ENCODE results near the gene DOCK10. TPM values are rescaled to one million over a fixed set of nuclear protein-coding genes. Genes with fewer than 3 reads are reported as not detected.

DOCK10 gene
- total RNA-seq, 1 experiment from 2014 or later = 28.9 TPM

DNA sequence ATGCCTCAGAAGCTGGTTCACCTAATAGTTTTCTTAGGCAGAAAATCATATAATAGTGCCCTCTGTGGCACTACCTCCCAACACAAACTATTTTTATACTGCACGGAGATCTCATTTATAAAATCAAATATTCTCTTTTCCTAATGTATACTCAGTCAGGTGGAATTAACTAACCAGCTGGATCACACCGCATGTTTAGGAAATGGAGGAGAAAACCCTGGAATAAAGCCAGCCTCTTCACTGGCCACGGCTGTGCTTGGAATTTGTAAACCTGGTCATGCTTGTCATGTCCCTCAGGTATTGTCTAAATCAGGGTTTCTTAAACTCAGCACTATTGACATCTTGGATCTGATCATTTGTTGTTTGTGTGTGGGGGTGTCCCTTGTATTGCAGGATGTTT is 85.6 kb downstream of the DOCK10 start:
- intact Hi-C loops (cut with micrococcal nuclease; ENCODE audit: unreplicated experiment) = no loop called here
- H3K27ac ChIP-seq = no peak overlapping the region
- ChIA-PET CTCF (no interaction called here), POLR2A (ENCODE audit: unreplicated experiment) (interaction anchor here (0.5 to 0.6 kb wide), 2 partner anchors 11 to 53 kb away, joined by 3 read pairs; no protein-coding TSS in a partner anchor)
- TF ChIP-seq EZH2 (IDR thresholded peaks at IDR 0.05; ENCODE audit: low read depth) = no peak
- TF ChIP-seq, protein P1, sequence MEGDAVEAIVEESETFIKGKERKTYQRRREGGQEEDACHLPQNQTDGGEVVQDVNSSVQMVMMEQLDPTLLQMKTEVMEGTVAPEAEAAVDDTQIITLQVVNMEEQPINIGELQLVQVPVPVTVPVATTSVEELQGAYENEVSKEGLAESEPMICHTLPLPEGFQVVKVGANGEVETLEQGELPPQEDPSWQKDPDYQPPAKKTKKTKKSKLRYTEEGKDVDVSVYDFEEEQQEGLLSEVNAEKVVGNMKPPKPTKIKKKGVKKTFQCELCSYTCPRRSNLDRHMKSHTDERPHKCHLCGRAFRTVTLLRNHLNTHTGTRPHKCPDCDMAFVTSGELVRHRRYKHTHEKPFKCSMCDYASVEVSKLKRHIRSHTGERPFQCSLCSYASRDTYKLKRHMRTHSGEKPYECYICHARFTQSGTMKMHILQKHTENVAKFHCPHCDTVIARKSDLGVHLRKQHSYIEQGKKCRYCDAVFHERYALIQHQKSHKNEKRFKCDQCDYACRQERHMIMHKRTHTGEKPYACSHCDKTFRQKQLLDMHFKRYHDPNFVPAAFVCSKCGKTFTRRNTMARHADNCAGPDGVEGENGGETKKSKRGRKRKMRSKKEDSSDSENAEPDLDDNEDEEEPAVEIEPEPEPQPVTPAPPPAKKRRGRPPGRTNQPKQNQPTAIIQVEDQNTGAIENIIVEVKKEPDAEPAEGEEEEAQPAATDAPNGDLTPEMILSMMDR (conservative IDR thresholded peaks at IDR 0.05) = no peak
- no peaks in the 10 kb centered on the region for H3K4me1 ChIP-seq (replicated peaks; ENCODE audit: insufficient read depth)
- no peaks in the 10 kb centered on the region for H3K79me2 ChIP-seq (ENCODE audit: low read depth)
- H4K20me1 ChIP-seq (ENCODE audit: insufficient read depth) = no peaks in the 10 kb centered on the region
- no peaks in the 10 kb centered on the region for H3F3A ChIP-seq (ENCODE audit: insufficient read depth, low read depth)
- no peak overlapping the region for H3K4me2 ChIP-seq
- no peaks in the 10 kb centered on the region for H3K27me3 ChIP-seq (ENCODE audit: insufficient read depth, low read depth)
- H3K4me3 ChIP-seq = no peak overlapping the region
- no peak for DNase-seq
- no peaks in the 10 kb centered on the region for H3K9me2 ChIP-seq (ENCODE audit: insufficient read depth)
- H3K9me3 ChIP-seq (ENCODE audit: insufficient read depth, low read depth) = no peaks in the 10 kb centered on the region
- H3K36me3 ChIP-seq (ENCODE audit: low read depth) = no peaks in the 10 kb centered on the region
- BruUV-seq (replicated peaks) = no TSS peak
- H2AFZ ChIP-seq = no peak overlapping the region

DNA sequence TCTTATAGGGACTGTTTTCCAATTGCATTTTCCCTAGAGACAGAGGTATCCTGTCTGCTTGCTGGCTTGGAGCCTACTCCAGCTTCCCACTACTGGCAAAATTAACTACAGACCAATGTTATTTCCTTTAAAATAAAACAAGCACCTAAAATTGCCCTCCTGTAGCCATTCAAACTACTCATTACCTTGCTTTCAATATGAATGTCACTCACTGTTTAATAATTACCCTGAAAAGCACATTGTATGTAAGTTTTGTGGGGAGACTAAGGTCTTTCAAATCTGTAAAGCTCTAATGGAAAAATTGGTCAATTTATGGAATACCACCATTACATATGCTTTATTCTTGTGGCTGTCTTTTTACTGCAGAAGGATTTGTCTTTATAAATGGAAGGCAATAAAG is 87.3 kb downstream of the DOCK10 start:
- no peaks in the 10 kb centered on the region for H3K79me2 ChIP-seq (ENCODE audit: low read depth)
- H3K36me3 ChIP-seq (ENCODE audit: low read depth) = no peaks in the 10 kb centered on the region
- ChIA-PET CTCF (no interaction called here), POLR2A (ENCODE audit: unreplicated experiment) (no interaction called here)
- no peaks in the 10 kb centered on the region for H3K9me3 ChIP-seq (ENCODE audit: insufficient read depth, low read depth)
- TF ChIP-seq, protein P1 (conservative IDR thresholded peaks at IDR 0.05) = no peak
- no peak for TF ChIP-seq EZH2 (IDR thresholded peaks at IDR 0.05; ENCODE audit: low read depth)
- H3K9me2 ChIP-seq (ENCODE audit: insufficient read depth) = no peaks in the 10 kb centered on the region
- H3K4me2 ChIP-seq = no peak overlapping the region
- H3K4me3 ChIP-seq = no peak overlapping the region
- intact Hi-C loops (cut with micrococcal nuclease; ENCODE audit: unreplicated experiment) = no loop called here
- no TSS peak for BruUV-seq (replicated peaks)
- H3K27me3 ChIP-seq (ENCODE audit: insufficient read depth, low read depth) = no peaks in the 10 kb centered on the region
- no peaks in the 10 kb centered on the region for H3F3A ChIP-seq (ENCODE audit: insufficient read depth, low read depth)
- H3K27ac ChIP-seq = no peak overlapping the region
- H3K4me1 ChIP-seq (replicated peaks; ENCODE audit: insufficient read depth) = no peaks in the 10 kb centered on the region
- no peak overlapping the region for H2AFZ ChIP-seq
- no peaks in the 10 kb centered on the region for H4K20me1 ChIP-seq (ENCODE audit: insufficient read depth)
- DNase-seq = no peak

DNA sequence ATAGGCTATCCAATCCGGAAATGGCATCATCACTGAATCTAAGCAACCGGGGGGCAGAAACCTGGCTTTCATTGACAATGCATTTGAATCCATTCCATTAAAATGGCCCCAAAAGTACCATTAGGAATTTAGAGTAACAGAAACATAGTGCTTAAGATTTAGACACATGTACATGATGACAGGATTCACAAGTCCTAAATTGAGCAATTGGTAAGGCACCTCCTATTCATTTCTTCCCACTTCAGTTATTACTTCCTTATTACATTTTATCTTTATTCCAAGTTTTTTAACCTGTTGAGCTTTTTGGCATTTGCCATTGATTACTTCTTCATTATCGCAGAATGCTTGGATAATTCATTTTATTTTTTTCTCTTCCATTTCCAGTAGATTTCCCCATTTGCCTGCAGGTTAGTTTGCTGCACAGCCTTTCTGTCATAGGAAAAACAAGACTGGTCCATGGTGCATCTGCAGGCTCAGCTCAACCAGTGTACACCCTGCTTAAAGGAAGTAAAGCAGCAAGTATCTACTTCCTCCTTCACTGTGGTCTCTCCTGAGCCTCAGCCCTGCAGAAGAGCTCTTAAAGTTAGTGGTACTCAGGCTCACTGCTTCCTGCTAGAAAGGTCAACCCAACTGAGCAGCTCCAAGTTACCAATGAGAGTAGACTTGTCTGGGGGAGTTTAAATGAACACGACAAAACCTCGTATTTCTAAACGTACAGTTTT is 89.2 kb downstream of the DOCK10 start:
- DNase-seq = no peak
- CTCF ChIA-PET = no interaction called here
- Histone ChIP-seq H3F3A (ENCODE audit: insufficient read depth, low read depth) (no peaks in the 10 kb centered on the region), H3K27ac (no peak overlapping the region), H3K4me1 (replicated peaks; ENCODE audit: insufficient read depth) (no peaks in the 10 kb centered on the region), H3K9me2 (ENCODE audit: insufficient read depth) (no peaks in the 10 kb centered on the region), H3K4me2 (no peak overlapping the region), H2AFZ (no peak overlapping the region), H3K9me3 (ENCODE audit: insufficient read depth, low read depth) (no peaks in the 10 kb centered on the region), H3K4me3 (no peak overlapping the region), H4K20me1 (ENCODE audit: insufficient read depth) (no peaks in the 10 kb centered on the region), H3K36me3 (ENCODE audit: low read depth) (no peaks in the 10 kb centered on the region), H3K27me3 (ENCODE audit: insufficient read depth, low read depth) (no peaks in the 10 kb centered on the region), H3K79me2 (ENCODE audit: low read depth) (no peaks in the 10 kb centered on the region)
- TF ChIP-seq, protein P1 (conservative IDR thresholded peaks at IDR 0.05) = no peak
- TF ChIP-seq EZH2 (IDR thresholded peaks at IDR 0.05; ENCODE audit: low read depth) = no peak
- BruUV-seq (replicated peaks) = no TSS peak
- POLR2A ChIA-PET (ENCODE audit: unreplicated experiment) = interaction anchor here (0.7 kb wide), 1 partner anchor 639 kb away, joined by 5 read pairs; no protein-coding TSS in a partner anchor
- intact Hi-C loops (cut with micrococcal nuclease; ENCODE audit: unreplicated experiment) = no loop called here

Measured in PC-9 (cell line).